Esophagus (tissue), 2 donors: ENCODE results near the gene ATP2C2. TPM values are rescaled to one million over a fixed set of nuclear protein-coding genes. Genes with fewer than 3 reads are reported as not detected.
"Not testable (repeated sequence)": the region's sequence is repeated elsewhere in the genome, so short reads cannot be mapped to it uniquely, and the experiment has no call there.

Source experiments
- H3K27ac ChIP-seq, 2 donors: one replicate each; pipeline ENCODE4 v1.5.1; 2013; ENCODE audit warnings: low read depth in 2 of 2, mild to moderate bottlenecking in 2 of 2, inconsistent platforms in 1 of 2, low read length in 1 of 2, moderate library complexity in 1 of 2
- H3K27me3 ChIP-seq, 2 donors: one replicate each; pipeline ENCODE4 v1.6.1; 2013; ENCODE audit warnings: low read length in 2 of 2, control low read depth in 1 of 2, mild to moderate bottlenecking in 1 of 2; ENCODE audit not compliant: insufficient read depth in 2 of 2, control insufficient read depth in 1 of 2
- H3K36me3 ChIP-seq, 2 donors: one replicate each; pipeline ENCODE4 v1.6.1; 2013; ENCODE audit warnings: low read length in 1 of 2; ENCODE audit not compliant: control insufficient read depth in 2 of 2, insufficient read depth in 2 of 2
- H3K4me1 ChIP-seq, 2 donors: one replicate each; pipeline ENCODE4 v1.6.1; 2013; ENCODE audit warnings: low read length in 1 of 2; ENCODE audit not compliant: control insufficient read depth in 2 of 2, insufficient read depth in 2 of 2
- H3K4me3 ChIP-seq, 2 donors: one replicate each; pipeline ENCODE4 v1.5.1; 2013; ENCODE audit warnings: low read length in 2 of 2, mild to moderate bottlenecking in 2 of 2, low read depth in 1 of 2, moderate library complexity in 1 of 2
- H3K9me3 ChIP-seq, 2 donors: one replicate each; pipeline ENCODE4 v1.6.1; 2013; ENCODE audit warnings: mild to moderate bottlenecking in 2 of 2, low read depth in 1 of 2, low read length in 1 of 2, moderate library complexity in 1 of 2; ENCODE audit not compliant: control insufficient read depth in 2 of 2, insufficient read depth in 1 of 2
- WGBS, 2 donors: extraction: QIAGEN DNeasy Blood & Tissue Kit; methylation state at CpG; one replicate each; pipeline ENCODE4 v1.1.7; 2013; 5-methylcytosine and 5-hydroxymethylcytosine counted together
- polyA plus RNA-seq, 2 donors: library from polyadenylated mRNA; stranded (reverse); fragments of 200-250 nt; gene quantifications; one replicate each; pipeline ENCODE4 v1.2.3, GENCODE V29; 2013
- donor health status: healthy with polysubstance abuse.
- donor health status: Bipolar disorder and iron deficiency.

ATP2C2 gene
- polyA plus RNA-seq, 2 donors, result 1.1 to 2.2 TPM

GRCh38 chr16:84403435-84403834, 35.1 kb downstream of the ATP2C2 start:
- not testable (repeated sequence) for H3K27me3 ChIP-seq, H3K4me1 ChIP-seq, H3K27ac ChIP-seq, H3K4me3 ChIP-seq, H3K36me3 ChIP-seq, H3K9me3 ChIP-seq
- 88 to 94% methylated on average over 5 of the region's 5 CpGs for WGBS, 2 donors

- H3K27ac ChIP-seq, result no peak overlapping the region
- no peaks in the 10 kb centered on the region for H3K36me3 ChIP-seq
- H3K4me3 ChIP-seq, result no peak overlapping the region
- no peaks in the 10 kb centered on the region for H3K9me3 ChIP-seq
- no peaks in the 10 kb centered on the region for H3K27me3 ChIP-seq
- WGBS, 2 donors, result 84 to 93% methylated on average over 3 of the region's 3 CpGs
- no peaks in the 10 kb centered on the region for H3K4me1 ChIP-seq
Observed at GRCh38 chr16:84404324-84404723, 36.0 kb downstream of the ATP2C2 start.

DNA sequence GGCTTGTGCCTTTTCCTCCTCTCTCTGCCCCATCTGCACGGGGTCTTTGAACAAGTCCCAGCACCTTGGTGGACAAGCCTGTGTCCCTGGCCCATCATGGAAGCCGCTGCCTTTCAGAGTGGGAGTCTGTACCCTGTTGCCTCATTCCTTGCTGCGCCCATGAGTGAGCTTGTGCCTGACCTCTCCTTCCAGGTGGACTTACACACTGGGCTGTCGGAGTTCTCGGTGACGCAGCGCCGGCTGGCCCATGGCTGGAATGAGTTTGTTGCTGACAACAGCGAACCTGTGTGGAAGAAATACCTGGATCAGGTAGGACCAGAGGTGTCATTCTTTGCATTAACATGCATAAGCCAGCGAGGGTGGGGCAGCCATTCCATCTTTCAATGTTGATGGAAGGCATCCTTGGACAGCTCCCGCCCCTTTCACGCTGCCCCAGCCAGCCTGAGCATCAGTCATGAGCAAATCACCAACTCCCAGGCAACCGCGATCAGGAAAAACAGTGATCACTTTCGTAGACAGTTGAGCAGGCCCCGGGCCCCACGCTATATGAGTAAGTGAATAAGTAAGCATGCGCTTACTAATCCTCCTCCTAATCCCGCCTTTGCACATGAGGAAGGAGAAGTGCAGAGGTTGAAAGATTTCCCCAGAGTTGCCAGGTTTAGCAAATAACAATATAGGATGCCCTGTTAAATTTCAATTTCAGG, 36.8 kb downstream of the ATP2C2 start:
- Histone ChIP-seq H3K27ac (peak overlapping the region in 1 of 2 donors; percentile 44), H3K9me3 (no peaks in the 10 kb centered on the region), H3K4me3 (no peak overlapping the region), H3K4me1 (no peaks in the 10 kb centered on the region), H3K27me3 (no peaks in the 10 kb centered on the region), H3K36me3 (no peaks in the 10 kb centered on the region)
- 72% methylated on average over 19 of the region's 19 CpGs for WGBS, 2 donors

DNA sequence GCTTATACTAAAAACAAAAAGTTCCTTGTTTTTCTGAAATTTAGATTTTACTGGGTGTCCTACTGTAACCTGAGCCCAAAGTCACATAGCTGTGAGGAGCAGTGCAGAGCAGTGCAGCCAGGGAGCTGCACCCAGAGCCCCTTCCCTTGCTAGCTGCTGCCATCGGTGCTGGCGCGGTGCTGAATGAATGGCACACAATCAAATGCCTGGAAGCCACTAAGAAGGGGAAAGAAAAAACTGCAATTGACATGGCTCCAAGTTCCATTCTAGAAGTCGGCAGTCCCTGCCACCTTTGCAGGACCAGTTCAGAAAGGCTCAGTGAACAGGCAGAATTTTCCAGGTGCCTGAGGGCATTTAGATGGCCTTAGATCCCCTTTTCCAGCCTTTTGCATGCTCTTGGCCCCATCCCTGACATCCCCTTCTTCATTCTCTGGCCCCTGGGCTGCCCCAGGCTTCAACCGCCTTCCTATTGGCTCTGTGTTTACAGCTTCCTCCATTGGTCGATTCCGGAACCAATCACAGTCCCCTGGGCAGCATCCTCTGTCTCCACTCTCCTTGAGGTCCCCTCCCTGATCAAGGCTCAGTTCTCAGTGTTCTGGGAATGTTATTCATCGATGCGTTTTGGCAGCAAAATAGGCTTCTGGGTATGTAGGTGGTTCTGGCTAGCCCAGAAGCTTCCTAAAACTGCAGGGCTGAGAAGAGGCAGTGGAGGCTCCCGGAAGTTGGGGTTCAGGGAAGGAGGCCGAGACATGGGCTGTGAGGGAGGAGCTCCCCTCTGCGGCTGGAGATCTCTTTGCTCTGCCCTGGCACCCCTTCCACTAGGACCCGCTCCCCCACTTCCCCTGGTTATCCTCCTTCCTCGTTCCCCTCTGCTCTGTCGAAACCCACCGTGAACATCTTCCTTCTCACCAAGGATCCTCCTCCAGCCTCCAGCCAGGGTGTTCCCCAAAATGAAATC, 37.9 kb downstream of the ATP2C2 start:
- Histone ChIP-seq H3K4me1 (peaks cover 0 to 5% of the 10 kb centered on the region in 2 donors), H3K4me3 (no peak overlapping the region), H3K27me3 (no peaks in the 10 kb centered on the region), H3K9me3 (no peaks in the 10 kb centered on the region), H3K27ac (no peak overlapping the region), H3K36me3 (no peaks in the 10 kb centered on the region)
- WGBS, 2 donors, result 64 to 76% methylated on average over 16 of the region's 16 CpGs

- 61 to 66% methylated on average over 9 of the region's 9 CpGs for WGBS, 2 donors
- Histone ChIP-seq H3K4me1 (peaks cover 0 to 5% of the 10 kb centered on the region in 2 donors), H3K27ac (no peak overlapping the region), H3K9me3 (no peaks in the 10 kb centered on the region), H3K27me3 (no peaks in the 10 kb centered on the region), H3K4me3 (no peak overlapping the region), H3K36me3 (no peaks in the 10 kb centered on the region)
Observed at GRCh38 chr16:84407588-84408313, 39.4 kb downstream of the ATP2C2 start.

GRCh38 chr16:84408314-84408690, 40.0 kb downstream of the ATP2C2 start:
- H3K4me1 ChIP-seq, result peaks cover 0 to 5% of the 10 kb centered on the region in 2 donors
- H3K27ac ChIP-seq, result no peak overlapping the region
- H3K36me3 ChIP-seq, result no peaks in the 10 kb centered on the region
- no peaks in the 10 kb centered on the region for H3K27me3 ChIP-seq
- no peak overlapping the region for H3K4me3 ChIP-seq
- H3K9me3 ChIP-seq, result no peaks in the 10 kb centered on the region
- 46 to 69% methylated on average over 10 of the region's 10 CpGs for WGBS, 2 donors

GRCh38 chr16:84408856-84409255, 40.5 kb downstream of the ATP2C2 start:
- H3K4me3 ChIP-seq, result no peak overlapping the region
- H3K27me3 ChIP-seq, result no peaks in the 10 kb centered on the region
- H3K27ac ChIP-seq, result no peak overlapping the region
- WGBS, 2 donors, result 66 to 72% methylated on average over 2 of the region's 2 CpGs
- peaks cover 0 to 5% of the 10 kb centered on the region in 2 donors for H3K4me1 ChIP-seq
- no peaks in the 10 kb centered on the region for H3K9me3 ChIP-seq
- H3K36me3 ChIP-seq, result no peaks in the 10 kb centered on the region

GRCh38 chr16:84410361-84411138, 42.2 kb downstream of the ATP2C2 start:
- Histone ChIP-seq H3K27me3 (no peaks in the 10 kb centered on the region), H3K9me3 (no peaks in the 10 kb centered on the region), H3K4me3 (no peak overlapping the region), H3K36me3 (no peaks in the 10 kb centered on the region), H3K27ac (no peak overlapping the region), H3K4me1 (peaks cover 0 to 5% of the 10 kb centered on the region in 2 donors)
- 65 to 68% methylated on average over 11 of the region's 11 CpGs for WGBS, 2 donors

- Histone ChIP-seq H3K4me1 (peaks cover 0 to 5% of the 10 kb centered on the region in 2 donors), H3K27ac (no peak overlapping the region), H3K4me3 (no peak overlapping the region), H3K36me3 (no peaks in the 10 kb centered on the region), H3K9me3 (no peaks in the 10 kb centered on the region), H3K27me3 (no peaks in the 10 kb centered on the region)
- WGBS, 2 donors, result 89 to 98% methylated on average over 2 of the region's 2 CpGs
Observed at GRCh38 chr16:84411768-84412167, 43.4 kb downstream of the ATP2C2 start.
